ENCODE results near the gene ARHGAP29.

GRCh38 chr1:94284476-94284875, 47.1 kb upstream of the ARHGAP29 start:
- TF ChIP-seq CTCF (conservative IDR thresholded peaks at IDR 0.05; ENCODE audit: low read depth in 2 of 2): no peak
- no peak for TF ChIP-seq EZH2phosphoT487 (IDR thresholded peaks at IDR 0.05; ENCODE audit: unreplicated experiment)
- no peak for TF ChIP-seq POLR2AphosphoS5 (IDR thresholded peaks at IDR 0.05; ENCODE audit: low read depth)
- TF ChIP-seq REST (IDR thresholded peaks at IDR 0.05; ENCODE audit: unreplicated experiment): no peak
- TF ChIP-seq EZH2 (IDR thresholded peaks at IDR 0.05; ENCODE audit: low read depth, unreplicated experiment): no peak

Data from GM23338 (cell line).